Measurements from ENCODE around the gene C18orf63. TPM values are rescaled to one million over a fixed set of nuclear protein-coding genes. Genes with fewer than 3 reads are reported as not detected.

C18orf63 gene
- total RNA-seq, 2 experiments from 2014 or later, result not detected

- POLR2A ChIA-PET, result no interaction called here
- Histone ChIP-seq H4K20me1 (ENCODE audit: insufficient read depth, low read length) (no peaks in the 10 kb centered on the region), H3K4me2 (ENCODE audit: low read length) (no peak overlapping the region), H2AFZ (ENCODE audit: low read length) (no peak overlapping the region), H3K79me2 (ENCODE audit: insufficient read depth, low read depth, low read length) (no peaks in the 10 kb centered on the region), H3K9me2 (ENCODE audit: insufficient read depth, low read length) (no peaks in the 10 kb centered on the region), H3K4me3 (ENCODE audit: low read depth, low read length, poor library complexity, severe bottlenecking) (no peak overlapping the region), H3K4me1 (ENCODE audit: insufficient read depth, low read length, poor library complexity, severe bottlenecking) (no peaks in the 10 kb centered on the region), H3K9me3 (ENCODE audit: low read length) (no peaks in the 10 kb centered on the region), H3K36me3 (ENCODE audit: insufficient read depth, low read length) (no peaks in the 10 kb centered on the region), H3K27ac (ENCODE audit: low read depth, low read length, poor library complexity, severe bottlenecking) (no peak overlapping the region)
- intact Hi-C loops (cut with micrococcal nuclease; ENCODE audit: unreplicated experiment), result no loop called here
- BruUV-seq (replicated peaks), result no TSS peak
- no peak for DNase-seq (ENCODE audit: low spot score)
- CTCF ChIA-PET (ENCODE audit: unreplicated experiment), result no interaction called here
- no peak for TF ChIP-seq CTCF (conservative IDR thresholded peaks at IDR 0.05; ENCODE audit: low read length)
- TF ChIP-seq EZH2phosphoT487 (IDR thresholded peaks at IDR 0.05; ENCODE audit: borderline replicate concordance, low read depth, low read length), result no peak
Measured at GRCh38 chr18:74294526-74294925, 21.1 kb upstream of the C18orf63 start.

- POLR2A ChIA-PET, result no interaction called here
- H3K36me3 ChIP-seq (ENCODE audit: insufficient read depth, low read length), result no peaks in the 10 kb centered on the region
- no peaks in the 10 kb centered on the region for H4K20me1 ChIP-seq (ENCODE audit: insufficient read depth, low read length)
- no peak overlapping the region for H3K4me2 ChIP-seq (ENCODE audit: low read length)
- H3K4me1 ChIP-seq (ENCODE audit: insufficient read depth, low read length, poor library complexity, severe bottlenecking), result no peaks in the 10 kb centered on the region
- H2AFZ ChIP-seq (ENCODE audit: low read length), result no peak overlapping the region
- no peak for DNase-seq (ENCODE audit: low spot score)
- H3K27ac ChIP-seq (ENCODE audit: low read depth, low read length, poor library complexity, severe bottlenecking), result no peak overlapping the region
- no peaks in the 10 kb centered on the region for H3K79me2 ChIP-seq (ENCODE audit: insufficient read depth, low read depth, low read length)
- no peak for TF ChIP-seq EZH2phosphoT487 (IDR thresholded peaks at IDR 0.05; ENCODE audit: borderline replicate concordance, low read depth, low read length)
- no peak for TF ChIP-seq CTCF (conservative IDR thresholded peaks at IDR 0.05; ENCODE audit: low read length)
- CTCF ChIA-PET (ENCODE audit: unreplicated experiment), result no interaction called here
- no TSS peak for BruUV-seq (replicated peaks)
- no peak overlapping the region for H3K4me3 ChIP-seq (ENCODE audit: low read depth, low read length, poor library complexity, severe bottlenecking)
- H3K9me3 ChIP-seq (ENCODE audit: low read length), result no peaks in the 10 kb centered on the region
- no peaks in the 10 kb centered on the region for H3K9me2 ChIP-seq (ENCODE audit: insufficient read depth, low read length)
- intact Hi-C loops (cut with micrococcal nuclease; ENCODE audit: unreplicated experiment), result no loop called here
Measured at GRCh38 chr18:74299162-74299561, 16.5 kb upstream of the C18orf63 start.

- ChIA-PET POLR2A (no interaction called here), CTCF (ENCODE audit: unreplicated experiment) (no interaction called here)
- Histone ChIP-seq H2AFZ (ENCODE audit: low read length) (no peak overlapping the region), H3K79me2 (ENCODE audit: insufficient read depth, low read depth, low read length) (no peaks in the 10 kb centered on the region), H3K4me2 (ENCODE audit: low read length) (no peak overlapping the region), H3K4me1 (ENCODE audit: insufficient read depth, low read length, poor library complexity, severe bottlenecking) (no peaks in the 10 kb centered on the region), H3K9me2 (ENCODE audit: insufficient read depth, low read length) (no peaks in the 10 kb centered on the region), H3K27ac (ENCODE audit: low read depth, low read length, poor library complexity, severe bottlenecking) (no peak overlapping the region), H3K4me3 (ENCODE audit: low read depth, low read length, poor library complexity, severe bottlenecking) (no peak overlapping the region), H4K20me1 (ENCODE audit: insufficient read depth, low read length) (no peaks in the 10 kb centered on the region), H3K9me3 (ENCODE audit: low read length) (no peaks in the 10 kb centered on the region), H3K36me3 (ENCODE audit: insufficient read depth, low read length) (no peaks in the 10 kb centered on the region)
- DNase-seq (ENCODE audit: low spot score), result no peak
- TF ChIP-seq EZH2phosphoT487 (IDR thresholded peaks at IDR 0.05; ENCODE audit: borderline replicate concordance, low read depth, low read length), result no peak
- TF ChIP-seq CTCF (conservative IDR thresholded peaks at IDR 0.05; ENCODE audit: low read length), result no peak
- BruUV-seq (replicated peaks), result no TSS peak
- intact Hi-C loops (cut with micrococcal nuclease; ENCODE audit: unreplicated experiment), result no loop called here
Measured at GRCh38 chr18:74299746-74300145, 15.9 kb upstream of the C18orf63 start.

Measured in OCI-LY7 (cell line).